ENCODE measurements around the gene CFAP97.

- TF ChIP-seq BRF2 (IDR thresholded peaks at IDR 0.05; ENCODE audit: borderline replicate concordance, insufficient read depth, insufficient read length) (no peak), CTCF (IDR thresholded peaks at IDR 0.05 in 2 of 3, conservative IDR thresholded peaks at IDR 0.05 in 1 of 3; ENCODE audit: insufficient read depth in 2 of 3, low read depth in 1 of 3, low read length in 3 of 3) (no peak), FOXP1 (CRISPR knock-in tag; IDR thresholded peaks at IDR 0.05) (no peak)
Measured at GRCh38 chr4:185196437-185196836, 7.4 kb downstream of the CFAP97 start.
